Measurements from ENCODE around the gene MAPK7. TPM values are rescaled to one million over a fixed set of nuclear protein-coding genes. Genes with fewer than 3 reads are reported as not detected.

The MAPK7 gene
- total and polyA plus RNA-seq, 2 of the 4 experiments (the other 2 are of a cell fraction), result 9.7 to 25.4 TPM

DNA sequence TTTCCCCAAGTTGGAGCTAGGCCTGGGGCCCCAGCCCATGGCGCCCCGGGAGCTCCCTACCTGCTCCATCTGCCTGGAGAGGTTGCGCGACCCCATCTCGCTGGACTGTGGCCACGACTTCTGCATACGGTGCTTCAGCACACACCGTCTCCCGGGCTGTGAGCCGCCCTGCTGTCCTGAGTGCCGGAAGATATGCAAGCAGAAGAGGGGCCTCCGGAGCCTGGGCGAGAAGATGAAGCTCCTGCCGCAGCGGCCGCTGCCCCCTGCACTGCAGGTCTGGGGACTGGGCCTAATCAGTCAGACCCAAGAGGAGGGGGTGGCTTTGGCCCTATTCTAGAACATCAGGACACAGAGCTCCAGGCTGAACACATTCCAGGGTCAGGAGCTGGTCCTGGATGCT is 34.2 kb downstream of the MAPK7 start:
- Histone ChIP-seq H3K9me3 (ENCODE audit: control insufficient read depth, insufficient read depth, low read length) (no peaks in the 10 kb centered on the region), H2BK20ac (ENCODE audit: low read depth, low read length) (no peak overlapping the region), H2AK9ac (replicated peaks; ENCODE audit: low read depth, low read length, poor library complexity) (no peak overlapping the region), H2BK5ac (ENCODE audit: low read depth, low read length, poor library complexity, severe bottlenecking) (no peak overlapping the region), H4K91ac (ENCODE audit: insufficient read depth, low read depth, low read length) (no peak overlapping the region), H3K56ac (ENCODE audit: extremely low read depth, insufficient read depth, low read length) (no peak overlapping the region), H4K20me1 (ENCODE audit: insufficient read depth, low read length) (no peaks in the 10 kb centered on the region), H2BK120ac (ENCODE audit: low read depth, low read length) (no peak overlapping the region), H3K4ac (ENCODE audit: low read depth, low read length) (no peak overlapping the region), H4K5ac (ENCODE audit: low read depth, low read length) (no peak overlapping the region), H3K27ac (ENCODE audit: insufficient read depth, low read length) (no peak overlapping the region), H2BK15ac (ENCODE audit: low read depth, low read length) (no peak overlapping the region), H3K27me3 (ENCODE audit: control insufficient read depth, insufficient read depth, low read length) (no peaks in the 10 kb centered on the region), H3K14ac (replicated peaks; ENCODE audit: low read depth, low read length) (no peak overlapping the region), H3K18ac (ENCODE audit: low read depth, low read length) (no peak overlapping the region), H4K8ac (ENCODE audit: low read depth in 2 of 2, low read length in 2 of 2) (no peak overlapping the region), H3K36me3 (ENCODE audit: control insufficient read depth, insufficient read depth, low read length) (no peaks in the 10 kb centered on the region), H3K23ac (ENCODE audit: low read depth, low read length) (no peak overlapping the region), H3K9ac (ENCODE audit: low read depth, low read length) (no peak overlapping the region), H3K9me1 (ENCODE audit: insufficient read depth, low read length) (peaks cover 8% of the 10 kb centered on the region), H2AFZ (replicated peaks; ENCODE audit: low read length, poor library complexity) (no peak overlapping the region), H3K4me3 (ENCODE audit: insufficient read depth, low read depth, low read length) (no peak overlapping the region), H2AK5ac (ENCODE audit: low read depth, low read length) (no peak overlapping the region), H3K79me1 (ENCODE audit: low read depth in 1 of 2, low read length in 2 of 2) (no peaks in the 10 kb centered on the region), H3K4me1 (ENCODE audit: control insufficient read depth, insufficient read depth, low read length) (peaks cover 11% of the 10 kb centered on the region; the same call in 1 of the 2 replicates), H3K4me2 (ENCODE audit: low read depth, low read length) (no peak overlapping the region)
- intact Hi-C loops (cut with micrococcal nuclease) (no loop called here), dilution Hi-C loops (cut with HindIII; ENCODE audit: low sequenced_read_pairs, unreplicated experiment) (no loop called here), in situ Hi-C loops (cut with MboI; ENCODE audit: low sequenced_read_pairs) (no loop called here)
- DNase-seq, result no peak
- ChIA-PET POLR2A (ENCODE audit: unreplicated experiment) (no interaction called here), CTCF (no interaction called here)
- ATAC-seq (ENCODE audit: low read depth), result no peak
- TF ChIP-seq RFX5 (IDR thresholded peaks at IDR 0.05; ENCODE audit: low read depth, low read length) (no peak), MAFK (IDR thresholded peaks at IDR 0.05; ENCODE audit: low read depth, low read length) (no peak), RCOR1 (IDR thresholded peaks at IDR 0.05; ENCODE audit: insufficient replicate concordance, low read length) (no peak), POLR2A (IDR thresholded peaks at IDR 0.05; ENCODE audit: low read depth, low read length) (no peak), FOS (IDR thresholded peaks at IDR 0.05; ENCODE audit: low read depth, low read length) (no peak), CHD1 (IDR thresholded peaks at IDR 0.05; ENCODE audit: low read depth, low read length) (no peak)
- 86% methylated on average over 11 of the region's 16 CpGs; no CpG with 5 or more reads in 1 of the 2 experiments for WGBS, 2 experiments (ENCODE audit: extremely low coverage in 2 of 2, insufficient read length in 1 of 2)
- no TSS peak for BruUV-seq (replicated peaks)

Measured in IMR-90 (cell line).